Loucy (cell line): ENCODE measurements around the gene CAMTA1.

Experiments
- H2AFZ ChIP-seq: fragments of 200-600 bp; sonication (generic); 2 replicates; pipeline ENCODE4 v1.6.0; 2016; ENCODE audit warnings: antibody characterized with exemption, mild to moderate bottlenecking, low read length, moderate library complexity
- H3F3A ChIP-seq: fragments of 200-600 bp; 2 replicates; pipeline ENCODE4 v1.6.0; 2016; ENCODE audit warnings: antibody characterized with exemption, low read depth, mild to moderate bottlenecking
- H3K27me3 ChIP-seq: fragments of 200-600 bp; sonication (generic); 2 replicates; pipeline ENCODE4 v1.6.1; 2014; ENCODE audit warnings: low read length, mild to moderate bottlenecking; ENCODE audit not compliant: insufficient read depth, poor library complexity, severe bottlenecking
- H3K36me3 ChIP-seq: fragments of 200-600 bp; sonication (generic); 2 replicates; pipeline ENCODE4 v1.6.1; 2016; ENCODE audit warnings: low read length; ENCODE audit not compliant: insufficient read depth
- H3K4me1 ChIP-seq: fragments of 200-600 bp; sonication (generic); 2 replicates; pipeline ENCODE4 v1.5.1; 2014; ENCODE audit warnings: low read length, mild to moderate bottlenecking; ENCODE audit not compliant: insufficient read depth, poor library complexity, severe bottlenecking
- H3K4me2 ChIP-seq: fragments of 200-600 bp; sonication (generic); 2 replicates; pipeline ENCODE4 v1.6.0; 2014; ENCODE audit warnings: antibody characterized with exemption, low read length, low read depth, mild to moderate bottlenecking; ENCODE audit not compliant: poor library complexity, severe bottlenecking
- H3K4me3 ChIP-seq: fragments of 200-600 bp; sonication (generic); 2 replicates; pipeline ENCODE4 v1.5.1; 2014; ENCODE audit warnings: low read length, mild to moderate bottlenecking, mixed read lengths; ENCODE audit not compliant: poor library complexity, severe bottlenecking
- H3K79me2 ChIP-seq: fragments of 200-600 bp; sonication (generic); 2 replicates; pipeline ENCODE4 v1.6.1; 2014; ENCODE audit warnings: low read length; ENCODE audit not compliant: insufficient read depth
- H3K9ac ChIP-seq: fragments of 200-600 bp; sonication (generic); 2 replicates; pipeline ENCODE4 v1.6.0; 2014; ENCODE audit warnings: mild to moderate bottlenecking, low read depth, low read length, moderate library complexity; ENCODE audit not compliant: poor library complexity, severe bottlenecking
- H3K9me2 ChIP-seq: fragments of 200-600 bp; sonication (generic); replicated peaks from 2 replicates; pipeline ENCODE4 v1.6.1; 2016; ENCODE audit warnings: low read depth, low read length, mixed read lengths
- H3K9me3 ChIP-seq: fragments of 200-600 bp; sonication (generic); 2 replicates; pipeline ENCODE4 v1.6.1; 2014; ENCODE audit warnings: mild to moderate bottlenecking, antibody characterized with exemption, low read length, low read depth; ENCODE audit not compliant: insufficient read depth
- H4K20me1 ChIP-seq: fragments of 200-600 bp; sonication (generic); 2 replicates; pipeline ENCODE4 v1.6.0; 2014; ENCODE audit warnings: antibody characterized with exemption, low read length, mild to moderate bottlenecking; ENCODE audit not compliant: insufficient read depth, poor library complexity, severe bottlenecking
- CTCF ChIP-seq: fragments of 200-600 bp; sonication (generic); conservative IDR thresholded peaks from 2 replicates; pipeline ENCODE4 v1.5.1; 2014; ENCODE audit warnings: mild to moderate bottlenecking, antibody characterized with exemption, low read length
- EZH2phosphoT487 ChIP-seq: fragments of 200-600 bp; IDR thresholded peaks from 2 replicates; pipeline ENCODE4 v1.6.1; 2018; ENCODE audit warnings: antibody characterized with exemption, mild to moderate bottlenecking, moderate library complexity, borderline replicate concordance

The CAMTA1 gene

GRCh38 chr1:7405844-7406500 is 620.7 kb downstream of the CAMTA1 start:
- no peak overlapping the region for H2AFZ ChIP-seq
- TF ChIP-seq EZH2phosphoT487 (no peak), CTCF (no peak)
- H3K4me1 ChIP-seq = no peaks in the 10 kb centered on the region
- no peaks in the 10 kb centered on the region for H3K79me2 ChIP-seq
- H3K4me2 ChIP-seq = no peak overlapping the region
- no peaks in the 10 kb centered on the region for H3F3A ChIP-seq
- no peak overlapping the region for H3K9ac ChIP-seq
- no peaks in the 10 kb centered on the region for H3K27me3 ChIP-seq
- H3K9me2 ChIP-seq = no peaks in the 10 kb centered on the region
- H3K36me3 ChIP-seq = no peaks in the 10 kb centered on the region
- no peak overlapping the region for H3K4me3 ChIP-seq
- H4K20me1 ChIP-seq = no peaks in the 10 kb centered on the region
- no peaks in the 10 kb centered on the region; the same call in 1 of the 2 replicates for H3K9me3 ChIP-seq

- no peak overlapping the region for H2AFZ ChIP-seq
- H3K9me2 ChIP-seq = no peaks in the 10 kb centered on the region
- H3K9ac ChIP-seq = no peak overlapping the region
- no peaks in the 10 kb centered on the region; the same call in 1 of the 2 replicates for H3K9me3 ChIP-seq
- TF ChIP-seq CTCF = no peak
- TF ChIP-seq EZH2phosphoT487 = no peak
- no peaks in the 10 kb centered on the region for H3K4me1 ChIP-seq
- no peaks in the 10 kb centered on the region for H3K36me3 ChIP-seq
- no peaks in the 10 kb centered on the region for H3K79me2 ChIP-seq
- H3K4me3 ChIP-seq = no peak overlapping the region
- no peaks in the 10 kb centered on the region for H3K27me3 ChIP-seq
- no peaks in the 10 kb centered on the region for H4K20me1 ChIP-seq
- H3K4me2 ChIP-seq = no peak overlapping the region
- H3F3A ChIP-seq = no peaks in the 10 kb centered on the region
Observed at GRCh38 chr1:7406641-7407543, 621.6 kb downstream of the CAMTA1 start.

GRCh38 chr1:7407544-7407895 is 622.3 kb downstream of the CAMTA1 start:
- Histone ChIP-seq H2AFZ (no peak overlapping the region), H3K4me3 (no peak overlapping the region), H3K9ac (no peak overlapping the region), H3K36me3 (no peaks in the 10 kb centered on the region), H3K9me2 (no peaks in the 10 kb centered on the region), H3F3A (no peaks in the 10 kb centered on the region), H3K27me3 (no peaks in the 10 kb centered on the region), H4K20me1 (no peaks in the 10 kb centered on the region), H3K79me2 (no peaks in the 10 kb centered on the region), H3K9me3 (no peaks in the 10 kb centered on the region; the same call in 1 of the 2 replicates), H3K4me1 (no peaks in the 10 kb centered on the region), H3K4me2 (no peak overlapping the region)
- TF ChIP-seq CTCF (no peak), EZH2phosphoT487 (no peak)
